ENCODE data around the gene PROZ. TPM values are rescaled to one million over a fixed set of nuclear protein-coding genes. Genes with fewer than 3 reads are reported as not detected.
"Not testable (repeated sequence)": the region's sequence is repeated elsewhere in the genome, so short reads cannot be mapped to it uniquely, and the experiment has no call there.

PROZ gene, protein sequence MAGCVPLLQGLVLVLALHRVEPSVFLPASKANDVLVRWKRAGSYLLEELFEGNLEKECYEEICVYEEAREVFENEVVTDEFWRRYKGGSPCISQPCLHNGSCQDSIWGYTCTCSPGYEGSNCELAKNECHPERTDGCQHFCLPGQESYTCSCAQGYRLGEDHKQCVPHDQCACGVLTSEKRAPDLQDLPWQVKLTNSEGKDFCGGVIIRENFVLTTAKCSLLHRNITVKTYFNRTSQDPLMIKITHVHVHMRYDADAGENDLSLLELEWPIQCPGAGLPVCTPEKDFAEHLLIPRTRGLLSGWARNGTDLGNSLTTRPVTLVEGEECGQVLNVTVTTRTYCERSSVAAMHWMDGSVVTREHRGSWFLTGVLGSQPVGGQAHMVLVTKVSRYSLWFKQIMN
- polyA plus RNA-seq (2013, experiment 1 of 2), result not detected
- not detected for polyA plus RNA-seq (2013, experiment 2 of 2)

DNA sequence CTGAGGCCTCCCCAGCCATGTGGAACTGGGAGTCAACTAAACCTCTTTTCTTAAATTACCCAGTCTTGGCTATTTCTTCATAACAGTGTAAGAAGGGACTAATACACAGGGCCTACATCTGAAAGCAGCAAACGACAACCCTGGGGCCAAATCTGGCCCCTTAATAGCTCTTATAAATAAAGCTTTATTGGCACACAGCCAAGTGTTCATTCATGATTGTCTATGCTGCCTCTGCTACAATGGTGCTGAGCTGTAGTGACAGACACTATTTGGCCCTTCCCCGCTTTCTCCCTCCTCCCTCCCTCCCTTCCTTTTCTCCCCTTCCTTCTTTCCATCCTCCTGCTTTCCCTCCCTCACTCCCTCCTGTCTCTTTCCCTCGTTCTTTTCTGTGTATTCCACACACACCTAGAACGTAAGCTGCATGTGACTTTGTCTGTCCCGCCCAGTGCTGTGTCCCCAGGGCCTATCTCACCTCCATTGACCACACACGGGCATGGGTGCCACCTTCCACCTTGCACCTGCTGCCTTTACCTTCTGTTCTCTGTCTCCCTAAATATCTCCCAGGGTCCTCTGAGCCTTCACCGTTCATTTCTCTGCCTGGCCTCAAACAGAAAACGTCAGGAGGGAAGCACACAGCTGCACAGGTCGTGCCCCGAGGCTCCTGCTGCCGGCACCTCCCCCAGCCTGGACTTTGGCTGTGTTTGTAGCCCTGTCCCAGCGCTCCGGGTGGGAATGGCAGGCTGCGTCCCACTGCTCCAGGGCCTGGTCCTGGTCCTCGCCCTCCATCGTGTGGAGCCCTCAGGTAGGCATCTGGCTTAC is at the start of gene PROZ:
TSS of gene PROZ (plus strand) at position 720 of the 819 bp plus-strand sequence. CDS start at position 733, 13 bp downstream.
- Histone ChIP-seq H3K27ac (ENCODE audit: low read depth, low read length, severe bottlenecking) (no peak within 1 kb of the TSS), H3K4me3 (ENCODE audit: extremely low read depth, insufficient read depth, low read length, poor library complexity, severe bottlenecking) (no peak within 1 kb of the TSS), H3K4me1 (ENCODE audit: control insufficient read depth, insufficient read depth, low read length, poor library complexity, severe bottlenecking) (no peaks in the 10 kb centered on the region), H3K9me3 (ENCODE audit: control insufficient read depth, low read length) (no peaks in the 10 kb centered on the region), H3K36me3 (ENCODE audit: control insufficient read depth, insufficient read depth, low read length) (no peaks in the 10 kb centered on the region)
- WGBS, 2 experiments (ENCODE audit: insufficient coverage in 2 of 2), result 63 to 68% methylated on average over 14 to 15 of the region's 16 CpGs

DNA sequence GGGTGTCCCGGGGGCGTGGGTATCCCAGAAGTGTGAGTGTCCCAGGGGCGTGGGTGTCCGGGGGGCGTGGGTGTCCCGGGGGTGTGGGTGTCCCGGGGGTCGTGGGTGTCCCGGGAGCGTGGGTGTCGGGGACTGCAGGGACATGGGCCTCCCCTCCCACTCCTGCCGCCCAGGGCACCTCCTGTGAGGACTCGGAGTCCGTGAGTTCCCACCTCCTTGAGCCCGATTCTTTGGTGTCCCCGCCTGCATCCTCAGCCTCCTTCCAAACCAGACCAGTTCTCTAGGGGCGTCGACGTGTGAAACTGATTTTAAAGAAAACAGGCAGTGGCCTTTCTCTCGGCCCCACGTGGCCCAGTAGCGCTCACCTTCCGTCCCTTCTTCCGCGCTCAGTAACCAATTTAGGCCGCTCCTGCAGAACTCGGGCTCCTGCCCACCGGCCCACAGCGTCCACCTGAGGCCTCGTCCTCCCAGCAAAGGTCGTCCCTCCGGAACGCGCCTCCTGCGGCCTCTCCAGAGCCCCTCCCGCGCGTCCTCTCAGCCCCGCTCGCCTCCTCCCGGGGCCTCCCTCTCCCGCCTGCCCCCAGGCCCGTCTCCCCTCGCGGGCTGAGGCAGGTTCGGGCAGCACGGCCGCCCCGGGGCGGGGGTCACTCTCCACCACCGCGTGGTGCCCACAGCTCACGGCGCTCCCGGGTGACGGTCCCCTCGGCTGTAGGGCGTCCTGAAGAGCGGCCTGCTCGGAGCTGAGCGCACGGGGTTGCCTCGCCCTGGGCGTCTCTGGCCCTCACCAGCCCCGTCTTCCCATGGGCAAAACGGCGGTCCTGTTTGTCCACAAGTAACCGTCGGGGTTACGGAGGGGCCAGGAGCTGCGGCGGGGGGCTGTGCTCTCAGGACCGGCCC is 49.0 kb upstream of the PROZ start:
- no peaks in the 10 kb centered on the region for H3K9me3 ChIP-seq (ENCODE audit: control insufficient read depth, low read length)
- H3K4me1 ChIP-seq (ENCODE audit: control insufficient read depth, insufficient read depth, low read length, poor library complexity, severe bottlenecking), result peaks cover 3% of the 10 kb centered on the region
- no peak overlapping the region for H3K27ac ChIP-seq (ENCODE audit: low read depth, low read length, severe bottlenecking)
- WGBS, 2 experiments (ENCODE audit: insufficient coverage in 2 of 2), result 23 to 27% methylated on average over 65 to 67 of the region's 73 CpGs
- H3K4me3 ChIP-seq (ENCODE audit: extremely low read depth, insufficient read depth, low read length, poor library complexity, severe bottlenecking), result peak overlapping the region; percentile 35
- no peaks in the 10 kb centered on the region for H3K36me3 ChIP-seq (ENCODE audit: control insufficient read depth, insufficient read depth, low read length)

GRCh38 chr13:113110048-113110851 is 48.2 kb upstream of the PROZ start:
- 2 to 5% methylated on average over 67 to 91 of the region's 99 CpGs for WGBS, 2 experiments (ENCODE audit: insufficient coverage in 2 of 2)
- H3K4me3 ChIP-seq (ENCODE audit: extremely low read depth, insufficient read depth, low read length, poor library complexity, severe bottlenecking), result peak overlapping the region; percentile 35
- peaks cover 3% of the 10 kb centered on the region for H3K4me1 ChIP-seq (ENCODE audit: control insufficient read depth, insufficient read depth, low read length, poor library complexity, severe bottlenecking)
- no peaks in the 10 kb centered on the region for H3K36me3 ChIP-seq (ENCODE audit: control insufficient read depth, insufficient read depth, low read length)
- H3K9me3 ChIP-seq (ENCODE audit: control insufficient read depth, low read length), result no peaks in the 10 kb centered on the region
- no peak overlapping the region for H3K27ac ChIP-seq (ENCODE audit: low read depth, low read length, severe bottlenecking)

GRCh38 chr13:113110852-113111315 is 47.6 kb upstream of the PROZ start:
- Histone ChIP-seq H3K4me3 (ENCODE audit: extremely low read depth, insufficient read depth, low read length, poor library complexity, severe bottlenecking) (peak overlapping the region; percentile 35), H3K36me3 (ENCODE audit: control insufficient read depth, insufficient read depth, low read length) (no peaks in the 10 kb centered on the region), H3K4me1 (ENCODE audit: control insufficient read depth, insufficient read depth, low read length, poor library complexity, severe bottlenecking) (peaks cover under 1% of the 10 kb centered on the region), H3K27ac (ENCODE audit: low read depth, low read length, severe bottlenecking) (no peak overlapping the region), H3K9me3 (ENCODE audit: control insufficient read depth, low read length) (no peaks in the 10 kb centered on the region)
- WGBS, 2 experiments (ENCODE audit: insufficient coverage in 2 of 2), result 34 to 37% methylated on average over 43 to 48 of the region's 49 CpGs

- not testable (repeated sequence) for H3K4me1 ChIP-seq (ENCODE audit: control insufficient read depth, insufficient read depth, low read length, poor library complexity, severe bottlenecking); H3K36me3 ChIP-seq (ENCODE audit: control insufficient read depth, insufficient read depth, low read length); H3K27ac ChIP-seq (ENCODE audit: low read depth, low read length, severe bottlenecking); H3K4me3 ChIP-seq (ENCODE audit: extremely low read depth, insufficient read depth, low read length, poor library complexity, severe bottlenecking); H3K9me3 ChIP-seq (ENCODE audit: control insufficient read depth, low read length)
- WGBS, 2 experiments (ENCODE audit: insufficient coverage in 2 of 2), result 89 to 90% methylated on average over 4 to 5 of the region's 5 CpGs
Observed at GRCh38 chr13:113111821-113112220, 46.6 kb upstream of the PROZ start.

DNA sequence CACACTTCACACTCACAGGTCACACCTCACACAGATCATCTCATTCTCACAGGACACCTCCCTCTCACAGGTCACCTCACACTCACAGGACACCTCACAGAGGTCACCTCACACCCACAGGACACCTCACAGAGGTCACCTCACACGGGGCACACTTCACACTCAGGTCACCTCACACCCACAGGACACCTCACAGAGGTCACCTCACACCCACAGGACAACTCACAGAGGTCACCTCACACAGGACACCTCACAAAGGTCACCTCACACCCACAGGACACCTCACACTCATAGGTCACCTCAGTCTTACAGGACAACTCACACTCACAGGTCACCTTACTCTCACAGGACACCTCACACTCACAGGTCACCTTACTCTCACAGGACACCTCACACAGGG is 46.0 kb upstream of the PROZ start:
- H3K4me3 ChIP-seq (ENCODE audit: extremely low read depth, insufficient read depth, low read length, poor library complexity, severe bottlenecking); H3K27ac ChIP-seq (ENCODE audit: low read depth, low read length, severe bottlenecking); H3K9me3 ChIP-seq (ENCODE audit: control insufficient read depth, low read length); H3K36me3 ChIP-seq (ENCODE audit: control insufficient read depth, insufficient read depth, low read length); H3K4me1 ChIP-seq (ENCODE audit: control insufficient read depth, insufficient read depth, low read length, poor library complexity, severe bottlenecking): not testable (repeated sequence)
- WGBS, 2 experiments (ENCODE audit: insufficient coverage in 2 of 2), result 67 to 85% methylated on average over 1 of the region's 1 CpG

- Histone ChIP-seq H3K4me3 (ENCODE audit: extremely low read depth, insufficient read depth, low read length, poor library complexity, severe bottlenecking) (no peak overlapping the region), H3K36me3 (ENCODE audit: control insufficient read depth, insufficient read depth, low read length) (no peaks in the 10 kb centered on the region), H3K4me1 (ENCODE audit: control insufficient read depth, insufficient read depth, low read length, poor library complexity, severe bottlenecking) (peaks cover 12% of the 10 kb centered on the region), H3K27ac (ENCODE audit: low read depth, low read length, severe bottlenecking) (no peak overlapping the region), H3K9me3 (ENCODE audit: control insufficient read depth, low read length) (no peaks in the 10 kb centered on the region)
- 81 to 93% methylated on average over 6 to 8 of the region's 9 CpGs for WGBS, 2 experiments (ENCODE audit: insufficient coverage in 2 of 2)
Observed at GRCh38 chr13:113112893-113113845, 45.3 kb upstream of the PROZ start.

- no peak overlapping the region for H3K4me3 ChIP-seq (ENCODE audit: extremely low read depth, insufficient read depth, low read length, poor library complexity, severe bottlenecking)
- H3K4me1 ChIP-seq (ENCODE audit: control insufficient read depth, insufficient read depth, low read length, poor library complexity, severe bottlenecking), result peaks cover 12% of the 10 kb centered on the region
- WGBS, 2 experiments (ENCODE audit: insufficient coverage in 2 of 2), result 94 to 100% methylated on average over 3 to 7 of the region's 8 CpGs
- no peaks in the 10 kb centered on the region for H3K9me3 ChIP-seq (ENCODE audit: control insufficient read depth, low read length)
- H3K27ac ChIP-seq (ENCODE audit: low read depth, low read length, severe bottlenecking), result no peak overlapping the region
- H3K36me3 ChIP-seq (ENCODE audit: control insufficient read depth, insufficient read depth, low read length), result no peaks in the 10 kb centered on the region
Observed at GRCh38 chr13:113113846-113114271, 44.6 kb upstream of the PROZ start.
